Colon (tissue), 2 donors: Measurements from ENCODE around the gene CTSL.
"Not testable (repeated sequence)": the region's sequence is repeated elsewhere in the genome, so short reads cannot be mapped to it uniquely, and the experiment has no call there.

Source experiments
- FAIRE-seq: peaks from 2 replicates; lab custom pipeline; 2012; peaks lifted over from hg19 to GRCh38; lab: Jason Lieb, UNC
- donor health status: control.
- donor health status: control.

The CTSL gene

DNA sequence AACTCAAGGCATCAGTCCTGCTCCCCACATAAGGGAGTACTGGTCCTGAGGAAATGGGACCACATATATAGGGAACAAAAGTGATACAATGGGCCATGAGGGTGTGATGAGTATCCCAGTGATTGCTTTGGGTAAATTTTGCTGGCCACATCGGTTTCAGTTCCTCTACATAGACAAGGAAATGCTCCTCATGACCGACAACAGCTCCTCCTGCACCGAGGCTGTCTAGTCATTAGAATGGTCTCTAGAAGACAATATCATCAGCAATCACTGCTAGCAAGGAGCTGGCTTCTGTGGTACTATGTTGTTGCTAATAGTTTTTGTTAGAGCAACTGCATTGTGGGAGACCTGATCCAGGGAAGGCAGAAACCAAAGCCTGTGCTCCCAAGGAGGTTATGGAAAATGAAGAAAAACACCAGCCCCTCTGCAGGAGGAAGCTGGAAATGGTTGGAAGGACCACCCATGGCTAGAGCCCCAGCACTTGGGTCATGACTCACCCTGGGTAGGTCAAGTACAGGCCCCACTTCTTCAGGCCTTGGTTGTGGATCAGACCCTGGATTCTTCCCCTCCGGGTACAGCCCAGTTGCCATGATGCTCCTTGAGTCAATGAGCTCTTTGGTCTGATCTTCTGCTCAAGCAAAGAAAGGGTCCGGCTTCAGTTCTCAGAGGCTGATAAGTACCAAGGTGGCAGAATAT, 3.4 kb upstream of the CTSL start:
- FAIRE-seq, result no peak

GRCh38 chr9:87725356-87725899, 491 bp upstream of the CTSL start:
- no peak for FAIRE-seq

GRCh38 chr9:87729246-87729645, 3.3 kb downstream of the CTSL start:
- FAIRE-seq, result no peak

DNA sequence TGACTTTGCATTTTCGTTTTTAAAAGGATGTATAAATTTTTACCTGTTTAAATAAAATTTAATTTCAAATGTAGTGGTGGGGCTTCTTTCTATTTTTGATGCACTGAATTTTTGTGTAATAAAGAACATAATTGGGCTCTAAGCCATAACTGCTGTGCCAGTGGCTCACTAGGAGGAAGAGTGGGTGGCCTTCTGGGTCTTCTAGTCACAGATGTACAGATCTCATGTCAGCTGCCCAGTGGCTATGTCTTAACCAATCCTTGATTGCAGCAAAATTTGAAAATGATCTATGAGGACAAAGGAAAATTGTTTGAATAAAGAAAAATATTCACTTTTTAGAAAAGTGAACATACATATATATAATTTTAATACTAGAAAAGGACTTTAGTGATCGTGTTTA, 5.4 kb downstream of the CTSL start:
- FAIRE-seq, result no peak

DNA sequence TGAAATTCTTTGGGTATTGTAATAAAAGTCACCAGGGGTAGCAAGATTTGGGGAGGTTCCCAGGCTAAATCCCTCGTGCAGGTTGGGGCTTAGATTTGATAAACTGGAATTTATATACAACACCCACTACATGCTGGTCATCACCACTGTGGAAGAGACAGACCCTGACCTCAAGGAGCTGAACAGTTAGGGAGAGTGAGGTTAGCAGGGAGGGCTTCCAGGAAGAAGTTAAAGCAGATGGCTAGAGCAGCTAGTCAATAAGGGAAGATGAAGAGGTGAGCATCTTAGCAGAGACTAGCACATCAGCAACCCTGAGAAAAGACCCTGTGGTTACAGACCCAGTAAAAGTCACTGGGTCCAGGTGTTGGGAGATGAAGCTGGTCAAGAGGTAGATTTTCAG, 6.4 kb downstream of the CTSL start:
- no peak for FAIRE-seq

DNA sequence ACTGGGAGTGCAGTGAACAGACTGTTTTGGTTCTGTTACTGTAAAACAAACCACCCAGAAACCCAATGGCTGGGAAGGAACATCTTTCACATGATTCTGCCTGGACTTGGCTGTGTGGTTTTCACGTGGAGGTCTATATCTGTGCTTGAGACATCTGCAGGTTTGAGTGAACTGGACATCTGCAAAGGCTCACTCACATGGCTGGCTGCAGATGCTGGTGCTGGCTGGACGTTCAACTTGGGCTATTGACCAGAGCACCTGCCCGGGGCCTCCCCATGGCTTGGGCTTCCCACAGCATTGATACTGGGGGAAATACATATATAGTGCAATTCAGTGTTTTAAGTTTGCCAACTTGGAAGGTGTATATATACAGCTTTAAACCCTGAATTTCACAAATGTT, 6.8 kb downstream of the CTSL start:
- no peak for FAIRE-seq

GRCh38 chr9:87733273-87734052, 7.5 kb downstream of the CTSL start:
- FAIRE-seq, result no peak

DNA sequence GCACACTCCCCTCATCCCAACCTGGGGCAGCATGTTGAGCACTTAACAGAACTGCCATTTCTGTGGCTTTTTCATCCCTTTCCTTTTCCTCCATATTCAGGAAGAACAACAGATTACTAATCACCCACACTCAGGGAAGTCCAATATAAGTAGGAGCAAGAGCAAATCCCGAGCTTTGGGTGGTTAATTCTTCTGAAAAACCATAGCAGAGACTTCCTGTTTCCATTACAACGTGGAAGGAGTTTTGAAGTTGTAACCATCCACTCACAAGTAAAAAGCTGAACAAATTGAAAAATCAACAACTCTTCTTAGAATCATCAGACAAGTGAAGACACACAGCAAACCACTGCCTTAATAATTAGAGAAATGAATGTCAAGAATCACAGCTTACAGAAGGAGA, 8.2 kb downstream of the CTSL start:
- FAIRE-seq, result no peak

DNA sequence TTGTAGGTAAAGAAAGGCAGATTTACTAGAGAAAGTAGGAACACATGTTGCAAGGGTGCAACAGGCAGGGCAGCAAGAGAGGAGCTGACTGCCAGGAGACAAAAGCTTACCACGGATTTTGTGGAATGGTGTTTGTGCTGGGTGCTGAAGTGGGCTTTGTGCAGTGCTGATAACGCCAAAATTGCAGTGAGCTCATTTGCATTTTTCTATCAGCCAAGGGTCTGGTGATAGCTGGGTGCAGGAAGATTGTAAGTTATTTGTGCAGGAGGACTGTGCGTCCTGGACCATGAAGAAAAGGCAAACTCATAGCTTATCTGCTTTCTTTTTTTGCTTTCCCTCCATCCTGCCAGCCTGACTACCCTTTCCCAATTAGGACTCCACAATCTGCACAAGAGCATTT, 13.6 kb downstream of the CTSL start:
- no peak for FAIRE-seq

- no peak for FAIRE-seq
Measured at GRCh38 chr9:87740209-87740608, 14.3 kb downstream of the CTSL start.

DNA sequence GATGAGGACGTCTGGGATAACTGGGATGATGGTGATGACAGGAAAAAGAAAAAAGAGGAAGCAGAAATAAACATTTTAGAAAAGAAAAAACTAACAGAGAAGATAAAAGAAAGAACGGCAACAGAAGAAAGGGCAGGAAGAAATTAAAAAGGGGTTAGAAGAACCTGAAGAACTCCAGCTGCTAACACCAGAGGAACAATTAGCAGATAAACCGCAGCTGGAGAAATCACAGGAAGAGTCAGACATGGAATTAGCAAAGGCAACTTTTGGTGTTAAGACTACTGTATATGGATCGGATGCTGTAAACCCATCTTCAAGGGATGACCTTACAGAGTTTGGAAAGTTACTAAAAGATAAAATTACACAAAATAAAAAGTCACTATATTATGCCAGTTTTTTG, 15.4 kb downstream of the CTSL start:
- no peak for FAIRE-seq

DNA sequence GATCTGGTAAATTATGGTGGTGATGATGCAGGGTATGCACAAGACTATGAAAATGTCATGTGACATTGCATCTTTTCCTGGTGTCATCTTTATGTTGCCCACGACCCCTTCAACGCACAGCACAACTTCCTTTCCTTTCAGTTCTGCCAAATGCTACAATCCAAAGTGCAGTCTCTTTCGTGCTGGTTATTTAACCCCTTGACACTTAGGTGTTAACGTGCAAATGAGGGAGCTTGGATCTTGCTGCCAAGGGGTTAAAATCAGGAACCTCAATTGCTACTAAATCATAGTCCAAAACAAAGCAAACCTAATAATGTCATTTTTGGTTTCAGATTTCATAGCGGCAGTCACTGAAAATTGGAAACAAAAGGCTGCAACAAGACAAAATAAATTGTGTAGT, 16.0 kb downstream of the CTSL start:
- no peak for FAIRE-seq

DNA sequence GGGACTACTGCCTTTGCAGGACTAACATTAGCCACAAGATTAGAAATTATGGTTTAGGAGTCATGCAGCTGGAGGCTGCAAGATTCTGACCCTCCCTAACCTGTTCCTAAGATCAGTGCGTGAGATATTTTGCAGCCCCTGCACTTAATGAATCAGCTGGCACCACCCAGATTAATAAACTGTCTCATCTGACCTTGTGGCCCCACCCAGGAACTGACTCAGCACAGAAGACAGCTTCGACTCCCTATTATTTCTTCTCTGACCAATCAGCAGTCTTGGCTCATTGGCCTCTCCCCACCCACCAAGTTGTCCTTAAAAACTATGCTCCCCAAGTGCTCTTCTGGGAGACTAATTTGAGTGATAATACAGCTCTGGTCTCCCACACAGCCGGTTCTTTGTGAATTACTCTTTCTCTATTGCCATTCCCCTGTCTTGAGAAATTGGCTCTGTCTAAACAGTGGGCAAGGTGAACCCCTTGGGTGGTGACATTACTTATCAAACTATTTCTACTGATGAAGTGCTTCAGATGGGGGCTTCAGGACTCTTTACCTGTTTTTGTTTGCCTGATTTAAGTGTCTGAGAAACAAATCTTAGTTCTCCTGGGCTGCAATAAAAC, 17.0 kb downstream of the CTSL start:
- no peak for FAIRE-seq

GRCh38 chr9:87744247-87744646, 18.3 kb downstream of the CTSL start:
- FAIRE-seq, result not testable (repeated sequence)

- FAIRE-seq, result no peak
Measured at GRCh38 chr9:87746186-87746585, 20.3 kb downstream of the CTSL start.

- no peak for FAIRE-seq
Measured at GRCh38 chr9:87748881-87749280, 23.0 kb downstream of the CTSL start.

GRCh38 chr9:87749335-87750035, 23.6 kb downstream of the CTSL start:
- no peak for FAIRE-seq

DNA sequence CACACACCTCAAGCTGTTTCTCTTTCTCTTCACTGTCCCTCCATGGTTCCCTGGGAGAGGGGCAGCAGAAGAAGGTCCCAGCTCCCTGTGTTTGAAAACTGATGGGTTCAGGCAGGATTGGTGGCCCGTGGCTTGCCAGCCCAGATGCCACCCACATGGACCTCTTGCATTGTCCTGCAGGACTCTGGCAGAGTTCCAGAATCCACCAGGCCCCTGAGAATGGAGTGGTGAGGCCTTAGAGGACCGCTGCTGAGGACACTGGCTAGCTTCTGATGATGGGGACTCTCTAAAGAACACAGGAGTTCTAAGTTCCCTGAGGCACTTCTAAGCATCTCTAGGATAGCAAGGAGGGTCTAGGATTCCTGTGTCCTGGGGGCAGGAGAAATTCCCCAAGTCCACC, 24.8 kb downstream of the CTSL start:
- no peak for FAIRE-seq

DNA sequence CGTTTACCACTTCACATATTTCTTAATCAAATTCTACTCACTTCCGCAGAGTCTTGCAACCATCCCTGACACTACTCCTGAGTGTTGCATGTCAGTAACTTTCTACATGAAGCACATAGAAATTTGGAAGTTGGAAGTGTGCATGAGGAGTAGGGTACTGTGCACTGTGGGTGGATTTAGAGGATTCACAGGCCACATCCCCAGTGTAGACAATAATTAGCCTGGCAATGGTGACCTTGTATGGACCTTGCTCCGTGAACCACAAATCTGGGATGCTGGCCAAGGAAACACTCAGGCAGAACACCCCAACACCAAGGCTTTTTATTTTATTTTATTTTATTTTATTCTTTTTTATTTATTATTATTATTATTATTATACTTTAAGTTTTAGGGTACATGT, 25.5 kb downstream of the CTSL start:
- FAIRE-seq, result no peak

- no peak for FAIRE-seq
Measured at GRCh38 chr9:87751868-87752267, 25.9 kb downstream of the CTSL start.

DNA sequence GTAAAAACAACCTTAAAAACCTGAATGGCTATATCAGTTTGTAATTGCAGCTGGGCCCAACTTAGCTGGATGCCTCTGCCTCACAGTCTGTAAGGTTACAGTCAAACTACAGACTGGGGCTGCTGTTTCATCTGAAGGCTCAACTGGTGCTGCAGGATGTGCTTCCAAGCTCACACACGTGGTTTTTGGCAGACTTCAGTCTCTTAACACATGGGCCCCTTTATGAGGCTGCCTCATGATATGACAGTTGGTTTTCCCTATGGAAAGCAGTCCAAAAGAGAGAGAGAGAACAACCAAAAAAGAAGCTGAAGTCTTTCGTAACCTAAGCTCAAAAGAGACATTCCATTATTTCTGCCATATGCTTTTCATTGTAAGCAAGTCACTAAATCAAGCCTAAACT, 27.4 kb downstream of the CTSL start:
- FAIRE-seq, result no peak

DNA sequence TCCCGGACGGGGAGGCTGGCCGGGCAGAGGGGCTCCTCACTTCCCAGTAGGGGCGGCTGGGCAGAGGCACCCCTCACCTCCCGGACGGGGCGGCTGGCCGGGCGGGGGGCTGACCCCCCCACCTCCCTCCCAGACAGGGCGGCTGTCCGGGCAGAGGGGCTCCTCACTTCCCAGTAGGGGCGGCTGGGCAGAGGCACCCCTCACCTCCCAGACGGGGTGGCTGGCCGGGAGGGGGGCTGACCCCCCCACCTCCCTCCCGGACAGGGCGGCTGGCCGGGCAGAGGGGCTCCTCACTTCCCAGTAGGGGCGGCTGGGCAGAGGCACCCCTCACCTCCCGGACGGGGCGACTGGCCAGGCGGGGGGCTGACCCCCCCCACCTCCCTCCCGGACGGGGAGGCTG, 32.4 kb downstream of the CTSL start:
- not testable (repeated sequence) for FAIRE-seq

GRCh38 chr9:87759980-87760379, 34.1 kb downstream of the CTSL start:
- not testable (repeated sequence) for FAIRE-seq
